ENCODE measurements around the gene PCK1.

DNA sequence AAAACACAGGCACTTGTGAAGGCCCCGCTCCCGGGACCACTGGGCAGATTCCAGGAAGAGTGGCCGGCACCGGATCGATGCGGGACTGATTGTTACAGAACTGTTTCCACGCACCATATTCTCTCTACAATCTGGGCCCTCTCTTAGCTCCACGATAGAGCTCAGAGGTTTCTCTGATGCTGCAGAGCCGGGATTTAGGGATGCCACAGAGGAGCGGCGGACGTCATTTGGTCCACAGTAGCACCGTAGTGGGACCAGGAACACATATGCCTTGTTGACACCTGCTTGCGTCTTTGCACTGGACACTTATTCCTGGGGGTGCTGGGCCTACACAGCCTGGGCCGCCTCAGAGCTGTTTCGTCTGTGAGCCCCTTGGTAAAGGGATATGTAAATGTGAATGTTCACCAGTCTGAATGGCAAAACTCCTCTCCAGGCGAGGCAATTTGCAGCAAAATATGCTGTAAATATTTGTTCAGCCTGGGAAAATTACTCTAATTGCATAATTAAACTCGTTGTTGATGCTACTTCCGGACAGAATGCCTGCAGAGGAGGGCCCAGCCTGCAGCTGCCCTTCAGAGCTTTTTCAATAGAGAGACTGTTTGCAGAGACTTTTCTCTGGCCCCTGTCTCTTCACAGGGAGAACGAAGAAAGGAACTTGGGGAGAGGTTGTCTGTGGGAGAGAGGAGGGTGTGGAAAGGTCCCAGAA lies 9.4 kb downstream of the PCK1 start:
- TF ChIP-seq SIN3A (conservative IDR thresholded peaks at IDR 0.05 in 1 of 2, IDR thresholded peaks at IDR 0.05 in 1 of 2; ENCODE audit: low read depth in 1 of 2, low read length in 2 of 2) (no peak), GABPA (IDR thresholded peaks at IDR 0.05; ENCODE audit: borderline replicate concordance, insufficient read depth, low read length) (no peak)
- TF ChIP-seq, protein P1, sequence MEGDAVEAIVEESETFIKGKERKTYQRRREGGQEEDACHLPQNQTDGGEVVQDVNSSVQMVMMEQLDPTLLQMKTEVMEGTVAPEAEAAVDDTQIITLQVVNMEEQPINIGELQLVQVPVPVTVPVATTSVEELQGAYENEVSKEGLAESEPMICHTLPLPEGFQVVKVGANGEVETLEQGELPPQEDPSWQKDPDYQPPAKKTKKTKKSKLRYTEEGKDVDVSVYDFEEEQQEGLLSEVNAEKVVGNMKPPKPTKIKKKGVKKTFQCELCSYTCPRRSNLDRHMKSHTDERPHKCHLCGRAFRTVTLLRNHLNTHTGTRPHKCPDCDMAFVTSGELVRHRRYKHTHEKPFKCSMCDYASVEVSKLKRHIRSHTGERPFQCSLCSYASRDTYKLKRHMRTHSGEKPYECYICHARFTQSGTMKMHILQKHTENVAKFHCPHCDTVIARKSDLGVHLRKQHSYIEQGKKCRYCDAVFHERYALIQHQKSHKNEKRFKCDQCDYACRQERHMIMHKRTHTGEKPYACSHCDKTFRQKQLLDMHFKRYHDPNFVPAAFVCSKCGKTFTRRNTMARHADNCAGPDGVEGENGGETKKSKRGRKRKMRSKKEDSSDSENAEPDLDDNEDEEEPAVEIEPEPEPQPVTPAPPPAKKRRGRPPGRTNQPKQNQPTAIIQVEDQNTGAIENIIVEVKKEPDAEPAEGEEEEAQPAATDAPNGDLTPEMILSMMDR (IDR thresholded peaks at IDR 0.05; ENCODE audit: control extremely low read depth in 1 of 3, insufficient read depth in 1 of 3, low read depth in 1 of 3, low read length in 3 of 3), result no peak

All from H1 (cell line).